GM19463 (cell line): Measurements from ENCODE around the gene LTBP1.
A peak's percentile ranks its signal among the peaks of the same experiment; 100 is the strongest.

Experiments used
- ATAC-seq: cut with Tn5 transposase; IDR thresholded peaks from one replicate; pipeline ENCODE4 v1.9.1; 2021; ENCODE audit warnings: mild to moderate bottlenecking, moderate library complexity; ENCODE audit not compliant: unreplicated experiment

The LTBP1 gene

DNA sequence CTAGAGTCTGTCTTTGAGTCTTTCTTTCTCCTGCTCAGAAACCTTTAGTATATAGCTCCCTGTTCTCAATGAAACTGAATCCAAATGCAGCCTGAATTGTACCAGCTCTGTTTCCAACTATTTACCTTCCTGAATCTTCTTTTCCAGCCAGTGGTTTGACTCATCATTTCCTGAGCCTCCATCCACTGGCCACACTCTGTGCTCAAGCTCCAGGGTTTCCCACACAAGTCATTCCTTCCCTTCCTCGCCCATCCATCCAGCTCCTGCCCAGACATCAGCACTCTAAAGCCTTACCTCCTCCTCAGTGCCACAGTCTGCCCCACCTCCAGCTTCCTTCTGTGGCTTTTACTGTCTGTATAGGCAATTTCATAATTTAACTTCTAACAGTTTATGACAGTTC is 296.1 kb downstream of the LTBP1 start:
- ATAC-seq, result no peak

DNA sequence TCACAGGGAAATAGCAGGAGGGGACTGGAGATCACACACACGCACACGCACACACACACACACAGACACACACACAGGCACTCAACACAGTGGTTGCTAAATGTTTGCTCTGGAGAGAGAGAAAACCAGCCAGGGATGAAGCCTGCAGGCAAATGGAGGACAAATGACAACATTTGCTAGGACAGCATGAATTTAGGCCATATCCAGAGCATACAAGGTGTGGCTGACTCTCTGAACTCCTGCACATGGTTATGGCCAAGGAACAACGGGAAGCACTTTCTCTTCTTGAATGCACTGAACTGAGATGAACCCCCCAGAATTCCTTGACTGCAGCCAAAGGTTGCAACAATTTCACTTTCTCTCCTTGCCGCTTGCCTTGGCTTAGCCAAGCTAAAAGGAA is 299.7 kb downstream of the LTBP1 start:
- ATAC-seq, result no peak

DNA sequence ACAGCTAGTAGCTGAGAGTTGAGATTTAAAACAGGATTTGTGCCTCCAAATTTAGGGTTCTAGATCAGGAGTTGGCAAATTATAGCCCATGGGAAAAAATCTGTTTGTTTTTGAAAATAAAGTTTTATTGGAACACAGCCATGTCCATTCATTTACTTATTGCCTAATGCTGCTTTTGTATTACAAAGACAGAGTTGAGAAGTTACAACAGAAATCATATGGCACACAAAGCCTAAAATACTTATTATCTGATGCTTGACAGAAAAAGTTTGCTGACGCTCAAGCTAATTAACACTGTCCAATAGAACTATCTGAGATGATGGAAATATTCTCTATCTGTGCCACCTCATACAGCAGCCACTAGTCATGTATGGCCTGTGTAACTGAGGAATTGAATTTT is 300.6 kb downstream of the LTBP1 start:
- ATAC-seq, result no peak

DNA sequence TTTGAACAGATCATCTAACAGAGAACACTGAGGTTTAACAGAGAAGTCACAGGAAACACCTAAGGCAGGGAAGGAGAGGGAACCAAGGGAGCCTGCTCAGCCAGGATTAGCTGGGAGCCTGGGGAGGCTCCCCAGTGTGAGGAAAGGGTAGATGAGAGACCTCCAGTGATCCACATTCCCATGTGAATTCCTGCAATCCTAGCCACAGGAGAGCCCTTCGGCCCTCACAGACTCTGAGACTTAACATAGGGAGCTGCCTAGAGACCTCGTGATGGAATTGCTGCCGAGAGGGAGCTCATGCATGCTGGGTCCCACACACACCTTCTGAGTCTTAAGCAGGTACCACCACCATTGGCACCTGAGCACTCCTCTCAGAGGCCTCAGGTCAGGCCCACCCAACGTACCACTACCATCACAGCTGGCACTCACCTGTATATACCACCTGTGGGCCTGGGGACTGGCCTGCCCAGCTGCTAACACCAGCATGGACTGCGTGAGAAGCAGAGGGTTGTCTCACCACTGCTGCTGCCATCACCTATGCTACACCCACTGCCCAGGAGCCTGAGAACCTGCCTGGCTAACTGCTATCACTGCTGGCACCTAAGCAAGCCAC is 303.8 kb downstream of the LTBP1 start:
- no peak for ATAC-seq

DNA sequence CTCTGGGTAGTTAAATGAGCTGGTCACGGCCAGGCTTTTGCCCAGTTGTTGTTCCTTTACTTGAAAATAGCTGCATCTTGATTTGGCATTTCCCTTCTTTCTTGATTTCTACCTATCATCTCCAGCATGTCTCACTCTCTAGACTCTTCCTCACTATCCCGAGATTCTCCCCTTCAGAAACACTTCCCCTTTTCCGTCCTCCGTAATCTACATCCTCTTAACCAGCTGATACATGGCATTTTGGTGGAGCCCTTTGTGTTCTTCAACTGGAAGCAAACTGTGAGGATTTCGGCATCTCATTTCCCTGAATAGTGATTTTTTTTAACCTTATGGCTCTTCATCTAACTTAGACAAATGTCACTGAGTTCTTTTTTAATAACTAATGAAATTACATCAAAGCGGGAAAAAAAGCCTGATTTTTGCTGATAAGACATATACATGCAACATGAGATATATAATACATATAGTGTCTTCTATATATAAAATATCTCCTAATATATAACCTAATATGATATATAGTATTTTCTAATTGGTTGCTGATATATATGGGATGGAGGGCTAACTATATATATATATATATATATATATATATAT is 309.5 kb downstream of the LTBP1 start:
- ATAC-seq, result no peak

DNA sequence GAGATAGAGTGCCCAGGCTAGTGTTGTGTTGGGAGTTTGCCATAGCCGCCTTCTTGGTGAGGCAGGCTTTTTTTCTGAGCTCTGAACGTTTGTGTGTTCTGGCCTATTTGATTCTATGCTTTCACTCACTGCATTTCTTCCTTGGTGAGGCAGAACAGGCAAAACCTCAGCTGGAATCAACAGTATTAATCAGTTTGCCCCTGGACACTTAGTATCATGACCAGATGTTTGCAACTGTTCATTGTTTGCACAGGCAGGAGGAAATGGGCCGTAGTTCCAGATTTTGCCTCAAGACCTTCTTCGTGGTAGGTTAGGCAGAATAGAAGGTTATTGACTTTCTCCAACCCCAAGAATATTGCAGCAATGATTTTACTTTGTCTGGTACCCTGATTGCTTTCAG is 311.6 kb downstream of the LTBP1 start:
- ATAC-seq, result no peak

DNA sequence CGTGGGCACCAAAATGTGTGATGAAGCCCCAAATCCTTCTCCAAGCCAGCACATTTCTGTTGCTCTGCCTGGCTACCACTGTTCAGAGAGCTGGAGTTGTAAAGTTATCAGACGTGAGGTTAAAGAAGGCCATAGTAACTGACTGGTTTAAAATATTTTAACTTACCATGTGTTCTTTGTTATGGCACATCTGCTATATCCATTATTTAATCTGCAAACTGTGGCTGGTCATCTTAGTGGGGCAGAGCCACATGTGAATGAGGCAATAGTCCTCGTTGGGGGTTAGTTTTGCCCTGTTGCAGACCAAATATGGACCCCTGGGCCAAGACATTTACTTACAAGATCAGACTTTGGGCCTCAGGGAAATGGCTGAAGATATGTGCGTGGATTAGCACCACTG is 315.3 kb downstream of the LTBP1 start:
- ATAC-seq, result no peak

DNA sequence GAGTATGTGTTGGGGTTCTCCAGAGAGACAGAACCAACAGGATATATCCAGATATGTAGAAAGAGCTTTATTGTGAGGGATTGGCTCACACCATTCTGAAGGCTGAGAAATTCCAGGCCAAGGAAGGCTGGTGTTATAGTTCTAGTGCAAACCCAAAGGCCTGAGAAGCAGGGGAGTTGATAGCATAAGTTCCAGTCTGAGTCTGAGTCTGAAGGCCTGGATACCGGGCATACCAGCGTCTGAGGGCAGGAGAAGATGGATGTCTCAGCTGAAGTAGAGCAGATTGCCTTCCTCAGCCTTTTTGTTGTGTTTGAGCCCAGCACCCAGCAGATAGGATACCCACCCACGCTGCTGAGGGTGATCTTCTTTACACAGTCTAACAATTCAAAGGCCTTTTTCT is 318.0 kb downstream of the LTBP1 start:
- ATAC-seq, result no peak

DNA sequence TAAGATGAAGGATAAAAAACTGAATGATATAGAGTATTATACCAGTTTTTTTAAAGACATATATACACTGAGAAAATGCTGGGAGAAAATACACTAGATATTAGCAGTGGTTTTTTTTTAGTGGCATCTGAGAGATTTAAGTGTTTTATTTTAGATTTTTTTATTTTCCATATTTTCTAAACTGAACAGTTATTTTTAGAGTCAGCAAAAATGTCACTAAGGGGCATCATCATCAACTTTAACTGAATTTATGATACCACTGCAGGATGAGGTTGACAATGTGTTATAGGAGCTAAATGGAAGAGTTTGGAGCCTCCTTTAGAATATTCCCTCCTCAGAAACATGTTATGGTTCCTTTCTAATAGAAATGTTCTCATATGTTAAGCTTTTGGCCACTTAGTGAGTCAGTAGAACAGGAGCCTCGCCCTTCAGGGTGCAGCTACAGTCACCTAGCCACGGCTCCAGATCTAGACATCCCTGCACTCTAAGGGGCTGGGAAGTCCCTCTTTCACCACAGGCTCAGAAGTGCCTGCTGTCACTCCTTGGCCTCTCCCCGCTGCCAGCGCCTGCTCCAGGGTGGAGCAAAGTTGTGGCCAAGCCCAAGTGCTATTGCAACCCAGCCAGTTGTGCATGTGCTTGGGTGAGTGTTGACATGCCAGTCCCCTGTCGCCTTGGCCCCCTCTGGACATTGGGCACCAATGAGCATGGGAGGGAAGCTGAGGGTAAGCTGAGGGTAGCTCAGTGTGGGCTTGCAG is 319.0 kb downstream of the LTBP1 start:
- ATAC-seq, result no peak

DNA sequence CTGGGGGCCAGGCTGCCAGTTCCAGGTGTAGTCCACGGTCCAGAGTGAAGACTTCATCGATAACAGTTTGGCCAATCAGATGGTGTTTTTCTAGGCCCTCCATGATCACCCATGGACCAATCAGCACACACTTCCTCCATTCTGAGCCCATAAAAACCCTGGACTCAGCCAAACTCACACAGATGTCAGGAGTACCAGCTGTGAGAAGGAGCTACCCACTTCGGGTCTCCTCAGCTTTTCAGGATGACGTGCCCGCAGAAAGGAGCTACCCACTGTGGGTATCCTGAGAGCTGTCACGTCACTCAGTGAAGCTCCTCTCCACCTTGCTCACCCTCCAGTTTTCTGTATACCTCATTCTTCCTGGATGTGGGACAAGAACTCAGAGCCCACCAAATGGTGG is 319.7 kb downstream of the LTBP1 start:
- ATAC-seq, result no peak

DNA sequence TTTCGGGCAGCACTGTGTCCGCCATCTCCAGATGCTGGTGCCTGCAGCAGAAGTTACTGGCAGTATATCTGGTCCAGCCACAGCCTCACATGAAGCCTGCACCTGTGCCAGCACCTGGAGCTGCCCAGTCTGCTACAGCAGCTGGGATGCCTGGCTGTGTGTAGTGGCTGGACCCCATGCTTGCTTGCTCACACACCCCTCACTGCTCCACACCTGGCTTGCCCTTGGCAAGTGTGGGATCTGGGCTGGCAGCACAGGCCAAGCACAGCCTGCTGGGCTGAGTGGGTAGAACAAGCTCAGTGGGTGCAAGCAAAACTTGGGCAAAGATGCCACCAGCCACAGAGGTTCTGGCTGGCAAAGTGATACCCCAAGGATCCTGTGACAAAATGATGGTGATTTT is 320.3 kb downstream of the LTBP1 start:
- no peak for ATAC-seq

DNA sequence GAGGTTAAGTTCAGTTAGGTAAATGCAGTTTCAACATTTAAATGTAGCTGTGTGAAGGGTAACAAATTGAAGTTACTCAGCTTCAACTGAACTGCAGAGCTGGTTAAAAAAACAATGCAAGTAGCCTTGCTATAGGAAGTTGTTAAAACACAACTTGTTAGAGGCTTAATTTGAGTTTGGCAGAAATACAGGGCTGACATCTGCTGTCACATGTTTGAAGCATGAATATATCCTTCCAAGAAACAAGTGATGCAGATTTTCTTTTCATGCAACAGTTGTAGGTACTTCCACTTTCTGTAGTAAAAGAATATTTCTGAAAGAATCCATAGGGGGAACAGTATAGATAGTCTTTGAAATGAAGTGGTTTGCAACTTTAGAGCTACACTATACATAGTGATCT is 321.0 kb downstream of the LTBP1 start:
- no peak for ATAC-seq

DNA sequence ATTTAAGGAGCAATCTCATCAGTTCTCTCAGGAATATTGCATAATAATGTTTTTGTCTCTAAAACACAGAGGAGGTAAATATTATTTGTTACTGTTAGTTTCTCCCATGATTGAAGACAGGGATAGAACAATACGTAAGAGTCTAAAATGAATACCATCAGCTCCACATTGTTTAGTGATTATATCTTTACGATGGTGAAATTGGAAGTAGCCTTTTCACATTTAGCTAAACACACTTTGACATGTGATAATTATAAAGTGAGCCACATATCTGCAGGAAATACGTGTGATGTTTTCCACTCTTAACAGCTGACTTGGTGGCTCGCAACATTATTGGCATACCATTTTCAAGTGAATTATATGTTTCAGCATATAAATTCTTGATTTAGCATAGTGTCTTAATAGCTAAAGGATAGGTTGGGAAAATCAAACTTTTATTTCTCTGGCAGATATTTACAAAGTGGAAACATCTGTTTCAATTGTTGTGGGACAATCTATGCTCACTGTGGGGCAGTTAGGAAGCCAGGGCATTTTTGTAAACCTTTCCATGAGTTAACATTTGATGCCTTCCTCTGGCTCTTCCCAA is 321.6 kb downstream of the LTBP1 start:
- ATAC-seq, result no peak

DNA sequence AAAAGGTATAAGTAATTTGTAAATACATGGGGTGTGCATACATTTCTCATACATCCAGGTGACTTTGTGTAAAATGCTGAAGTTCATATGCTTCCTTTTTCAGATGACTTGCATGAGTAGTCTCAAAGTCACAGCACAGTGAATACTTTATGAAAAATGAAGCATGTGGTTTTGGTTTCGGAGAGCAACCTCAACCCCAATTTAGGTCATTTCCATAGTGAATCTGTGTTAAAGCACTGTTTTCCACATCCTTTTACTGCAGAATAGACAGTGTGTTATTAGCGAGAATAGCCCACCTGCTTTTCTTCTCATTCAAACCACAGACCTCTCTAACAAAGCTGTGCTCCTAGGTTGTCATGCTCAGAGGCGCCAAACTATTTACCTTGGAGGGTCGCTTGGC is 325.2 kb downstream of the LTBP1 start:
- ATAC-seq, result peak; percentile 89

DNA sequence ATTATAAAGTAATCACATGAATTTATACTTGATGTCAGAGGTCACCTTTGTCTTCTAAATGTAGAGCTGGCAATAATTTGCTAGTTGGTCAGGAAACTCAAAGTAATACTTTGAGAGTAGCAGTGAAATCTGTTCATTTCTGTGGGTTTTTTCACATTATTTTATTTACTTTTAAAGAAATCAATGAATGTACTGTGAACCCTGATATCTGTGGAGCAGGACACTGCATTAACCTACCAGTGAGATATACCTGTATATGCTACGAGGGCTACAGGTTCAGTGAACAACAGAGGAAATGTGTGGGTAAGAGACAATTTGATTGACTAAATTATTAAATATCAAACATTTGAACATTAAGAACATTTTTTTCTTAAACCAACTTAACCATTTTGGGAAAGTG is 326.7 kb downstream of the LTBP1 start:
- ATAC-seq, result no peak

DNA sequence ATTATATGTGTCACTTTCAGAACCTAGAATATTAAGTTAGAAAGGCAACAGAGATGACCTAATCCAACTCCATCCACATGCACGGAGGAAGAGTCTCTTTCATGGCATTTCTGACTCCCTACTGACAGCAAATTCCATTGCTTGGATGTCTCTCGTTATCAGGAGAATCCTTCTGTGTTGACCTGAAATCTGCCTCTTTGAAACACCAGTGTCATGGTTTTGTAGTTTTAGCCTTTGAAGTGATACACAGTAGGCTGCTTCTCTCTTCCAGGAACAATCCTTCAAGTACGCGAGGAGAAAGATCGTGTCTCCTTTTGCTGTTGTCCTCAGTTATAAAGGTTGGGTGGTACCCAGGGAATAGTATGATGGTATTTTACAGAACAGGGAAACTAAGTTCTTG is 327.8 kb downstream of the LTBP1 start:
- no peak for ATAC-seq

DNA sequence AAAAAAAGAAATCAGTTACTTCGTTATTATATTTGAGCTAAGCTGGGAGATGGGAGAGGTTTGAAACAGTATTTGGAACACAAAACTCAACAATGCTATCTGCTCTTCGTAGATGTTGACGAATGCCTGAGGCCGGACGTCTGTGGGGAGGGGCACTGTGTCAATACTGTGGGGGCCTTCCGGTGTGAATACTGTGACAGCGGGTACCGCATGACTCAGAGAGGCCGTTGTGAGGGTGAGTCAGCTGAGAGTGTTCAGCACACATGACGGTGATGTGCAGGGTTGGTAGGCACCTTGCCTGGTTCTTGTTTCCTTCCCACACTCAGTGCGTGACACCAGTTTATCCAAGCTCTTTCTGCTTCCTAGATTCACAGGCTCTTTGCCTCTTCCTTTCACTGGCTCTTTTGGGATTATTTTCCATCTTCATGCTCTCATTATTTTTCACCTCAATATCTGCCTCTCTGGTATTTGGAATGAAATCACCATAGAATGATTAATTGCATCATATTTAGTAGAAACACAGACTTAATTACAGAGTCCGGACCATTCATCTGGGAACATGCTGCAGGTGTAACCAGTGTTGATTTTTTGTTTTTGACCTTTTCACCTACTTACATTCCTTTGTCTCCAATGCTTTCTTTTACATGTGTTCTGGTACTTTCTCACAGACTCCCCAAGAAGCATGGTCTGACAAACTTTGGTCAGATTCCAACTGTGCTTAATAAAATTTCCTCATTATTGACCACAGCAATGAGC is 329.1 kb downstream of the LTBP1 start:
- no peak for ATAC-seq

DNA sequence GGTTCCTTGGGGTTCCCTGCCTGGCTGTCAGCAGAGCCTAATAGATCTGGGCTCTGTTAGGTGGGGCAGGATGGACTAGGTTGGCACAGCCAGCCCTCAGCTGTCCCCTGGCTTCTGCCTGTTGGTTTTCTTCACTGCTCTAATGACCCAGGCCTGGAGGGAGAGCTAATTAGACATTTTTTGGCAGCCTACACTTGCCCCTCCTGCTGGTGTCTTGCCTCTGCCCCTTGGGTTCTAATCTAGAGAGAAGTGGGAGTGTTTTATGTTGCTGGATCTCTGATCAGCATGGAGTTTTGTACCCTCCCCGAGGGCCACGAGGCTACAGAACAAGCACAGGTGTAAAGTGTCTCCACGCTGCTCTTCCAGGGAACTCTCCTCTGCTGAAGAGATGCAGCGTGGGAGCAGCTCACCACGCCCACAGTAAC is 330.3 kb downstream of the LTBP1 start:
- ATAC-seq, result no peak

DNA sequence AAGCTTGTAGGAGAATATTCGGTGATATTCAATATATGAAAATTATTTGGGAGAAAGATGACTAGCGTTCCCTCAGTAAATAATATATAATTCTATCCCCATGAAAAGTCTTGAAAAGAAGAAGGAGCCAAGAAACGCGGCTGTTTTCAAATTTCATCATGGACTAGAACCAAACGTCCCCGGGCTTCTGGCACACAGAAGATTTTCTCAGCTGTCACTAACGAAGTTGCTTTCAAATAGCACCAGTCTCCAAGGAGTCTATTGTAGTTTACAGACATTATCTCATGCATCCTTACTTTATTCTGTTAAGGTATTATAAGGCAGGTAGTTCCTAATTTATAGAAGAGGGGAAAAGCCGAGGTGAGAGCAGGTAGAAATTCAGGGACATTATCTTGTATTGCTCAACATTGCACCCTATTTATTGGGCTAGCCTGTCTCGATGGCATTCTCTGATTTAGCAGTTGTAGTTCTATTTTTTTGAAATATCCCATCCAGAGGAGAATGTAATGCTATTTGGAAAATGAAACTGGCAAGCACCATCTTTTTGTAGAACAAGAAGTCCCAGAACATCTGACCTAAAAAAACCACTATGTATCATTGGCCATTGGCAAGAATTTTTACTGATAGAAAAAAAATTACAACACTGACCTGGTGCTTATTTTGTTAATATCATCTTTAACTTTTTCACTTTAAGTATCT is 331.6 kb downstream of the LTBP1 start:
- no peak for ATAC-seq

DNA sequence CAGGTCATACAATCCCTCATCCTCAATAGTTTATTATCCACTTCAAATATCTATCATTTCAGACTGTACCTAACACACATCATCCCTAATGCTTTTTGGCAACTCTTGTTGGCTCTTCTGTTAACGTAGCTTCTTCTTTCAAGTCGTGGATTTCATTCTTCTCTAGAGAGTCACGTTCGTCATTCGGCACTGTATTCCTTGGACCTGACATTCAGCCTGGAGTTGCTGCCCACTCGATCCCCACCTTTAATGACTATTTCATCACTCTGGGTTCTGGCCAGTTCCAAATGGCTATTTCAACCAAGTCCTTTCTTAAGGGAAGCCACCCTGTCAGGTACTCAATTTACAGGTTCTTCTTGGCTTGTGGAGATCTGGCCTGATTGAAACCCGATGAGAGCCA is 337.5 kb downstream of the LTBP1 start:
- no peak for ATAC-seq

DNA sequence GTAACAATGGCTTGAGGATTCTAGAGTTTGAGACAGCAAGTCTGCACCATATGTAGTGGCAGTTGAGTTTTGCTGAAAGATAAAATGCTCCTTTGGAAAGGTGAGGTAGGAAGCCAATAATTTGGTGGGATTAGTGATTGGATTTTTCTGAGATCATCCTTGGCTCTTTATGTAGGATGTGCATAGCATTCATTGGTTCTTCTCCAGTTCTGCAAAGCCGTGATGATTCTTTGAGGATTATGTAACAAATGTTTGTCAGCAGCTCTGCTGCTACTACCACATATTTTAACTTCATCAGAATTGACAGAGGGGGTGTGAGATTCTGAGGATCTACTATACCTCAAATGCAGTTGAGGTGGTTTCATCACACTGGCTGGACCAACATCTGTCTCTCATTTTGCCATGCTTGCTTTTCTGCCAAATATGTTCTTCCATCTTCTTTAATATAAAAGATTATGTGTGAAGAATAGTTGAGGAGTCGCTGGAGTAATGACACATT is 340.8 kb downstream of the LTBP1 start:
- ATAC-seq, result no peak
